ENCODE data around the gene UBP1. TPM values are rescaled to one million over a fixed set of nuclear protein-coding genes. Genes with fewer than 3 reads are reported as not detected.

The UBP1 gene
- total and polyA plus RNA-seq, 9 of the 15 experiments (the other 6 are each of a cell fraction or from before 2014, with no cell fraction given), result 13.6 to 143 (median 79.6) TPM

DNA sequence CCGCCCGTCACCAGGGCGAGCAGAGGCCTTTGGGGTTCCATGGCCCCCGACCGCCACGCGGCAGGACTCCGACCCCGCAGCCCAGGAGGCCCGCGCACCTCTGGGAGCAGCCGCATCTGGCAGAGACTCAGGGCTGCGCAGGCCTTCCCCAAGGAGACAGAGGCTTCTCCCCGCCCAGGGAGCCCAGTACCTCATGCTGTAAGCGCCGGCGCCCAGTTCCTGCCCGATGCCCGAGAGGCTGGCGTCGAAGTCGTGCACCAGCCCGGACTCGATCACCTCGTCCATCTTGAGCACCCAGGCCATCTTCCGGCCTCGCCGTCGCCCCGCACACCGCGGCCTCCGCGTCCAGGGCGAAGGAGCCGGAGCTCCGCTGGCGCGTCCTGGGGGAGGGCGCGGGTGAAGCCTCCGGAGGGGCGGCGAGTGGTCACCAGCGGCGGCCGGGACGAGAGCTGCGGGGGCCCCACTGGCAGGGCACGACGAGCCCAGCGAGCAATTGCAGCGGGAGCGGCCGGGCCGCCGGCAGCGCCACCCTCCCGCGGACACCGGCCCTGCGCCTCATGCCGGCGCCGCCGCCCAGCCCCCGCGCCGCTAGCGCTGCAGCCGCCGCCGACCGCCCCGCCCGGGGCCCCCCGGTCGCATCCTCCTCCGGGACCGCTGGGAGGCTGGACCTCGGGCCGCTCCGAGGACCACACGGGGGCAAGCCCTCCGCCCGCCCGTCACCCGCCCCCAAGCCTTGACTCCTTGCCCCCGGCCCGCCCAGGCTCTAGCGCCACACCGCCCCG, 468 bp downstream of the UBP1 start (continued):
- TF ChIP-seq ETS1 (conservative IDR thresholded peaks at IDR 0.05; ENCODE audit: control insufficient read depth, low read depth, low read length) (peak; percentile 12; the same call in 1 of the 2 replicates), CREM (IDR thresholded peaks at IDR 0.05; ENCODE audit: low read depth) (no peak), HDAC2 (IDR thresholded peaks at IDR 0.05) (no peak), SNIP1 (IDR thresholded peaks at IDR 0.05; ENCODE audit: low read depth) (no peak), ASH1L (IDR thresholded peaks at IDR 0.05; ENCODE audit: borderline replicate concordance, low read depth, partially characterized antibody) (no peak), CBX2 (IDR thresholded peaks at IDR 0.05; ENCODE audit: insufficient read depth, low read length, poor library complexity, severe bottlenecking) (no peak), ZNF165 (CRISPR knock-in tag; IDR thresholded peaks at IDR 0.05; ENCODE audit: borderline replicate concordance) (no peak), ZBTB49 (CRISPR knock-in tag; IDR thresholded peaks at IDR 0.05; ENCODE audit: borderline replicate concordance) (no peak), HNRNPLL (IDR thresholded peaks at IDR 0.05; ENCODE audit: low read depth, low read length, poor library complexity, severe bottlenecking) (peak; percentile 55), CC2D1A (IDR thresholded peaks at IDR 0.05) (no peak), SMAD3 (CRISPR knock-in tag; conservative IDR thresholded peaks at IDR 0.05) (no peak), MCM3 (IDR thresholded peaks at IDR 0.05) (no peak), HMBOX1 (IDR thresholded peaks at IDR 0.05) (no peak), NFE2 (IDR thresholded peaks at IDR 0.05; ENCODE audit: low read depth) (no peak), KDM2B (CRISPR knock-in tag; IDR thresholded peaks at IDR 0.05) (no peak), GABPB1 (CRISPR knock-in tag; IDR thresholded peaks at IDR 0.05) (peak; percentile 63; the same call in 1 of the 2 replicates)
- TF ChIP-seq, protein P1, sequence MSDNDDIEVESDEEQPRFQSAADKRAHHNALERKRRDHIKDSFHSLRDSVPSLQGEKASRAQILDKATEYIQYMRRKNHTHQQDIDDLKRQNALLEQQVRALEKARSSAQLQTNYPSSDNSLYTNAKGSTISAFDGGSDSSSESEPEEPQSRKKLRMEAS (CRISPR knock-in tag; IDR thresholded peaks at IDR 0.05), result peak; percentile 69
- TF ChIP-seq, protein P2, sequence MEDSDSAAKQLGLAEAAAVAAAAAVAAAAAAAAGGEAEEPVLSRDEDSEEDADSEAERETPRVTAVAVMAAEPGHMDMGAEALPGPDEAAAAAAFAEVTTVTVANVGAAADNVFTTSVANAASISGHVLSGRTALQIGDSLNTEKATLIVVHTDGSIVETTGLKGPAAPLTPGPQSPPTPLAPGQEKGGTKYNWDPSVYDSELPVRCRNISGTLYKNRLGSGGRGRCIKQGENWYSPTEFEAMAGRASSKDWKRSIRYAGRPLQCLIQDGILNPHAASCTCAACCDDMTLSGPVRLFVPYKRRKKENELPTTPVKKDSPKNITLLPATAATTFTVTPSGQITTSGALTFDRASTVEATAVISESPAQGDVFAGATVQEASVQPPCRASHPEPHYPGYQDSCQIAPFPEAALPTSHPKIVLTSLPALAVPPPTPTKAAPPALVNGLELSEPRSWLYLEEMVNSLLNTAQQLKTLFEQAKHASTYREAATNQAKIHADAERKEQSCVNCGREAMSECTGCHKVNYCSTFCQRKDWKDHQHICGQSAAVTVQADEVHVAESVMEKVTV (CRISPR knock-in tag; IDR thresholded peaks at IDR 0.05), result 0 out of 2 replicates have a peak, but pooled peaks have one; percentile 6
